Ascending aorta (tissue), 2 donors: ENCODE results near the gene MSTN. TPM values are rescaled to one million over a fixed set of nuclear protein-coding genes. Genes with fewer than 3 reads are reported as not detected.

Experiments
- DNase-seq, 2 donors: peaks; one replicate each; pipeline ENCODE4 v3.0.0-alpha.2; 2019; ENCODE audit warnings: low spot score in 2 of 2
- H3K27ac ChIP-seq, 2 donors: fragments of 200-600 bp; sonication (generic); one replicate each; pipeline ENCODE4 v1.5.1; 2016 to 2017; ENCODE audit warnings: mild to moderate bottlenecking in 1 of 2
- H3K27me3 ChIP-seq: fragments of 200-600 bp; sonication (generic); one replicate; pipeline ENCODE4 v1.5.1; 2017
- H3K36me3 ChIP-seq, 2 donors: fragments of 200-600 bp; sonication (generic); one replicate each; pipeline ENCODE4 v1.5.1; 2016
- H3K4me1 ChIP-seq, 2 donors: fragments of 200-600 bp; sonication (generic); one replicate each; pipeline ENCODE4 v1.5.1; 2016 to 2017; ENCODE audit warnings: mild to moderate bottlenecking in 1 of 2
- H3K4me3 ChIP-seq, 2 donors: fragments of 200-600 bp; sonication (generic); one replicate each; pipeline ENCODE4 v1.5.1; 2016 to 2017; ENCODE audit warnings: mild to moderate bottlenecking in 1 of 2
- H3K9me3 ChIP-seq, 2 donors: fragments of 200-600 bp; sonication (generic); one replicate each; pipeline ENCODE4 v1.5.1; 2016
- CTCF ChIP-seq, 3 experiments: fragments of 200-600 bp in 2 of 3; fragments of 450-650 bp in 1 of 3; sonication (generic) in 2 of 3; IDR thresholded peaks; one replicate each; pipeline ENCODE4 v1.5.1; 2016 to 2019; ENCODE audit warnings: antibody characterized with exemption in 3 of 3, mild to moderate bottlenecking in 1 of 3, moderate library complexity in 1 of 3
- intact Hi-C: fragments of 100-400 bp; cut with DNase I; formaldehyde crosslinking; loops from one replicate; pipeline ENCODE4 v1.15.1; 2023
- total RNA-seq: library from RNA; depleted of rRNA; stranded (reverse); fragments of >200 nt; gene quantifications from one replicate; pipeline ENCODE4 v1.1.0, GENCODE V29; 2016

The MSTN gene
- total RNA-seq, 1 donor from 2014 or later = not detected

- no peak overlapping the region for H3K27ac ChIP-seq
- H3K27me3 ChIP-seq = no peaks in the 10 kb centered on the region
- intact Hi-C loops = no loop called here
- H3K4me1 ChIP-seq = no peaks in the 10 kb centered on the region
- no peak overlapping the region for H3K4me3 ChIP-seq
- DNase-seq = no peak
- no peaks in the 10 kb centered on the region for H3K9me3 ChIP-seq
- no peak for TF ChIP-seq CTCF (IDR thresholded peaks at IDR 0.05)
- no peaks in the 10 kb centered on the region for H3K36me3 ChIP-seq
Observed at GRCh38 chr2:190065839-190066238, 3.3 kb upstream of the MSTN start.

GRCh38 chr2:190063624-190064023 is 1.1 kb upstream of the MSTN start:
- no peak for TF ChIP-seq CTCF (IDR thresholded peaks at IDR 0.05)
- intact Hi-C loops = no loop called here
- Histone ChIP-seq H3K27ac (no peak overlapping the region), H3K4me3 (no peak overlapping the region), H3K9me3 (no peaks in the 10 kb centered on the region), H3K36me3 (no peaks in the 10 kb centered on the region), H3K27me3 (no peaks in the 10 kb centered on the region), H3K4me1 (no peaks in the 10 kb centered on the region)
- DNase-seq = no peak

- intact Hi-C loops = no loop called here
- no peaks in the 10 kb centered on the region for H3K9me3 ChIP-seq
- no peaks in the 10 kb centered on the region for H3K4me1 ChIP-seq
- DNase-seq = no peak
- no peak overlapping the region for H3K4me3 ChIP-seq
- H3K36me3 ChIP-seq = no peaks in the 10 kb centered on the region
- TF ChIP-seq CTCF (IDR thresholded peaks at IDR 0.05) = no peak
- no peak overlapping the region for H3K27ac ChIP-seq
- H3K27me3 ChIP-seq = no peaks in the 10 kb centered on the region
Observed at GRCh38 chr2:190062053-190062452, 476 bp downstream of the MSTN start.

GRCh38 chr2:190060626-190061025 is 1.9 kb downstream of the MSTN start:
- intact Hi-C loops = no loop called here
- no peaks in the 10 kb centered on the region for H3K36me3 ChIP-seq

GRCh38 chr2:190060019-190060418 is 2.5 kb downstream of the MSTN start:
- intact Hi-C loops = no loop called here
- Histone ChIP-seq H3K4me1 (no peaks in the 10 kb centered on the region), H3K36me3 (no peaks in the 10 kb centered on the region), H3K4me3 (no peak overlapping the region), H3K9me3 (no peaks in the 10 kb centered on the region), H3K27me3 (no peaks in the 10 kb centered on the region), H3K27ac (no peak overlapping the region)
- no peak for DNase-seq
- TF ChIP-seq CTCF (IDR thresholded peaks at IDR 0.05) = no peak

More at GRCh38 chr2:190060626-190061025, 1.9 kb downstream of the MSTN start:
- Histone ChIP-seq H3K4me1 (no peaks in the 10 kb centered on the region), H3K27ac (no peak overlapping the region), H3K9me3 (no peaks in the 10 kb centered on the region), H3K27me3 (no peaks in the 10 kb centered on the region), H3K4me3 (no peak overlapping the region)
- DNase-seq = no peak
- TF ChIP-seq CTCF (IDR thresholded peaks at IDR 0.05) = no peak

- H3K36me3 ChIP-seq = no peaks in the 10 kb centered on the region
- no peak overlapping the region for H3K27ac ChIP-seq
- DNase-seq = no peak
- TF ChIP-seq CTCF (IDR thresholded peaks at IDR 0.05) = no peak
- intact Hi-C loops = no loop called here
- H3K27me3 ChIP-seq = no peaks in the 10 kb centered on the region
- H3K9me3 ChIP-seq = no peaks in the 10 kb centered on the region
- no peak overlapping the region for H3K4me3 ChIP-seq
- no peaks in the 10 kb centered on the region for H3K4me1 ChIP-seq
Observed at GRCh38 chr2:190053426-190053825, 9.1 kb downstream of the MSTN start.
